Fibroblast of lung (primary cell): Measurements from ENCODE around the gene DUS1L. TPM values are rescaled to one million over a fixed set of nuclear protein-coding genes. Genes with fewer than 3 reads are reported as not detected.

Experiments used
- DNase-seq, 2 donors: peaks; one replicate each; pipeline versions ENCODE4 v3.0.0 to v3.0.0-alpha.2; 2010; ENCODE audit warnings: low read depth in 2 of 2
- H2AFZ ChIP-seq: 2 replicates; pipeline ENCODE4 v1.5.1; 2012; ENCODE audit warnings: low read length, control low read depth, inconsistent platforms
- H3K27ac ChIP-seq: 2 replicates; pipeline ENCODE4 v1.5.1; 2011; ENCODE audit warnings: low read length, control low read depth; ENCODE audit not compliant: insufficient read depth
- H3K27me3 ChIP-seq: 2 replicates; pipeline ENCODE4 v1.5.1; 2011; ENCODE audit warnings: mild to moderate bottlenecking, low read length; ENCODE audit not compliant: control insufficient read depth, insufficient read depth
- H3K36me3 ChIP-seq: 2 replicates; pipeline ENCODE4 v1.5.1; 2011; ENCODE audit warnings: low read length; ENCODE audit not compliant: control insufficient read depth, insufficient read depth
- H3K4me1 ChIP-seq: 2 replicates; pipeline ENCODE4 v1.5.1; 2011; ENCODE audit warnings: low read length; ENCODE audit not compliant: control insufficient read depth, insufficient read depth; ENCODE audit errors: extremely low read depth
- H3K4me2 ChIP-seq: 2 replicates; pipeline ENCODE4 v1.5.1; 2011; ENCODE audit warnings: low read length, control low read depth; ENCODE audit not compliant: insufficient read depth; ENCODE audit errors: extremely low read depth
- H3K4me3 ChIP-seq, 4 experiments: fragments of 200-600 bp in 1 of 4; sonication (generic) in 1 of 4; replicated peaks in 1 of 4; 2 replicates each; pipeline ENCODE4 v1.5.1; 2011 to 2016; ENCODE audit warnings: low read length in 4 of 4, low read depth in 3 of 4, mild to moderate bottlenecking in 3 of 4, control low read depth in 2 of 4, inconsistent platforms in 1 of 4, mixed read lengths in 1 of 4; ENCODE audit not compliant: insufficient read depth in 1 of 4; ENCODE audit errors: control extremely low read depth in 1 of 4
- H3K79me2 ChIP-seq: 2 replicates; pipeline ENCODE4 v1.5.1; 2012; ENCODE audit warnings: mild to moderate bottlenecking, low read length, inconsistent platforms; ENCODE audit not compliant: control insufficient read depth, insufficient read depth
- H3K9ac ChIP-seq: 2 replicates; pipeline ENCODE4 v1.5.1; 2011; ENCODE audit warnings: mild to moderate bottlenecking, low read length, control low read depth; ENCODE audit not compliant: insufficient read depth
- H3K9me3 ChIP-seq: 2 replicates; pipeline ENCODE4 v1.5.1; 2012; ENCODE audit warnings: low read depth, low read length; ENCODE audit not compliant: control insufficient read depth, insufficient read depth
- H4K20me1 ChIP-seq: 2 replicates; pipeline ENCODE4 v1.5.1; 2011; ENCODE audit warnings: low read length; ENCODE audit not compliant: control insufficient read depth, insufficient read depth; ENCODE audit errors: extremely low read depth
- EZH2 ChIP-seq: IDR thresholded peaks from 2 replicates; pipeline ENCODE4 v1.5.1; 2012; ENCODE audit warnings: low read length, control low read depth, mild to moderate bottlenecking; ENCODE audit errors: missing control alignments
- polyA plus RNA-seq, 2 donors: library from polyadenylated mRNA; depleted of rRNA in 1 of 2; stranded (reverse) in 1 of 2; unstranded in 1 of 2; fragments of >200 nt; gene quantifications; 2 replicates each; pipeline ENCODE4 v1.2.1, GENCODE V29; 2011 to 2012; ENCODE audit warnings: missing spikeins in 1 of 2
- total RNA-seq: library from RNA; depleted of rRNA; stranded (reverse); fragments of >200 nt; gene quantifications from 2 replicates; pipeline ENCODE4 v1.2.1, GENCODE V29; 2014
- TF ChIP-seq, protein P1 (sequence below), 2 donors: IDR thresholded peaks in 1 of 2; conservative IDR thresholded peaks in 1 of 2; 1 replicate in 1 of 2; 2 replicates in 1 of 2; pipeline ENCODE4 v1.5.1; 2011 to 2012; ENCODE audit warnings: low read length in 2 of 2, control low read depth in 1 of 2, inconsistent platforms in 1 of 2, low read depth in 1 of 2, mild to moderate bottlenecking in 1 of 2

The DUS1L gene
- total and polyA plus RNA-seq, 2 donors (not counting 1 experiment from before 2014, with no cell fraction given): 24.6 to 41.0 TPM

GRCh38 chr17:82081546-82081945 lies 15.9 kb upstream of the DUS1L start:
- no peaks in the 10 kb centered on the region for H3K79me2 ChIP-seq
- no peak overlapping the region for H3K27ac ChIP-seq
- peaks cover 57% of the 10 kb centered on the region for H3K36me3 ChIP-seq
- H3K4me1 ChIP-seq: no peaks in the 10 kb centered on the region
- no peak overlapping the region for H3K4me2 ChIP-seq
- H3K9ac ChIP-seq: no peak overlapping the region
- TF ChIP-seq EZH2: no peak
- TF ChIP-seq, protein P1, sequence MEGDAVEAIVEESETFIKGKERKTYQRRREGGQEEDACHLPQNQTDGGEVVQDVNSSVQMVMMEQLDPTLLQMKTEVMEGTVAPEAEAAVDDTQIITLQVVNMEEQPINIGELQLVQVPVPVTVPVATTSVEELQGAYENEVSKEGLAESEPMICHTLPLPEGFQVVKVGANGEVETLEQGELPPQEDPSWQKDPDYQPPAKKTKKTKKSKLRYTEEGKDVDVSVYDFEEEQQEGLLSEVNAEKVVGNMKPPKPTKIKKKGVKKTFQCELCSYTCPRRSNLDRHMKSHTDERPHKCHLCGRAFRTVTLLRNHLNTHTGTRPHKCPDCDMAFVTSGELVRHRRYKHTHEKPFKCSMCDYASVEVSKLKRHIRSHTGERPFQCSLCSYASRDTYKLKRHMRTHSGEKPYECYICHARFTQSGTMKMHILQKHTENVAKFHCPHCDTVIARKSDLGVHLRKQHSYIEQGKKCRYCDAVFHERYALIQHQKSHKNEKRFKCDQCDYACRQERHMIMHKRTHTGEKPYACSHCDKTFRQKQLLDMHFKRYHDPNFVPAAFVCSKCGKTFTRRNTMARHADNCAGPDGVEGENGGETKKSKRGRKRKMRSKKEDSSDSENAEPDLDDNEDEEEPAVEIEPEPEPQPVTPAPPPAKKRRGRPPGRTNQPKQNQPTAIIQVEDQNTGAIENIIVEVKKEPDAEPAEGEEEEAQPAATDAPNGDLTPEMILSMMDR (conservative IDR thresholded peaks at IDR 0.05 in 1 of 2, IDR thresholded peaks at IDR 0.05 in 1 of 2; ENCODE audit: low read depth in 1 of 2, low read length in 2 of 2): no peak
- H3K9me3 ChIP-seq: no peaks in the 10 kb centered on the region
- no peaks in the 10 kb centered on the region for H4K20me1 ChIP-seq
- no peak overlapping the region for H3K4me3 ChIP-seq
- H3K27me3 ChIP-seq: no peaks in the 10 kb centered on the region
- no peak overlapping the region for H2AFZ ChIP-seq
- DNase-seq: no peak

- Histone ChIP-seq H4K20me1 (no peaks in the 10 kb centered on the region), H3K27ac (no peak overlapping the region), H2AFZ (no peak overlapping the region), H3K4me2 (no peak overlapping the region), H3K4me1 (no peaks in the 10 kb centered on the region), H3K36me3 (peaks cover 51% of the 10 kb centered on the region), H3K79me2 (no peaks in the 10 kb centered on the region), H3K9ac (no peak overlapping the region), H3K27me3 (no peaks in the 10 kb centered on the region), H3K4me3 (no peak overlapping the region), H3K9me3 (no peaks in the 10 kb centered on the region)
- no peak for TF ChIP-seq EZH2
- TF ChIP-seq, protein P1 (conservative IDR thresholded peaks at IDR 0.05 in 1 of 2, IDR thresholded peaks at IDR 0.05 in 1 of 2; ENCODE audit: low read depth in 1 of 2, low read length in 2 of 2): no peak
- no peak for DNase-seq
Observed at GRCh38 chr17:82080789-82081464, 15.3 kb upstream of the DUS1L start.

DNA sequence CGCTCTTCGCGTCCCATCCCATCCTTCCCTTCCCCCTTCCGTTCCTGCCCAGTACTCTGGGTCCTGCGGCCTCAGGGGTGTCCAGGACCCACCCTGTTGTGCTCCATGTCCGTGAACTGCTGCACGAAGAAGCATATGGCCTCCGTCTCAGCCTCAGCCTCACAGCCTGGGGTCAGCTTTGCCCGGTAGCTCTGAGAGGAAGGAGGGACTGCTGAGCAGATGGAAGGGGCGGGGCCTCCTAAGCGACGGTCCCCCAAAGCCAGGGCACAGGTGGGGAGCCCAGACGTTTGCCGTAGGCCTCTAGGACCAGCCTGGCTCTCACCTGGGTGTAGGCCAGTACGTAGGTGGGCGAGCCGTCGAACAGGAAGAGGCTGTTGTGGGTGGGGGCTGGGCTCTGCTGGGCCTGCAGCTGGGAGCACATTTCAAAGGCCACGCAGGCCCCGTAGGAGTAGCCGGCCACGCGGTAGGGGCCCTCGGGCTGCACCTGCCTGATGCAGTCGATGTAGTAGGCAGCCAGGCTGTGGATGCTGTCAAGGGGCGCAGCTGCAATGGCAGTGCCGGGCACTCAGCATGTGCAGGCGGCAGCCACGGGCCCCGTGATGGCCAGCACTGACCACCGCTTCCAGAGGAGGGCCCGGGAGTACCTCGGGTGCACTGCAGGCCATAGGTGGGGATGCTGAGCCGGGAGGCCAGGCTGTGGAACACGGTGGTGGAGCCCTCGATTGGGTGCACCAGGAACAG lies 14.6 kb upstream of the DUS1L start:
- Histone ChIP-seq H3K27me3 (no peaks in the 10 kb centered on the region), H3K36me3 (peaks cover 45% of the 10 kb centered on the region), H3K9me3 (no peaks in the 10 kb centered on the region), H3K79me2 (no peaks in the 10 kb centered on the region), H3K27ac (no peak overlapping the region), H4K20me1 (no peaks in the 10 kb centered on the region), H3K9ac (no peak overlapping the region), H3K4me3 (no peak overlapping the region), H3K4me1 (no peaks in the 10 kb centered on the region), H3K4me2 (no peak overlapping the region), H2AFZ (no peak overlapping the region)
- TF ChIP-seq, protein P1 (conservative IDR thresholded peaks at IDR 0.05 in 1 of 2, IDR thresholded peaks at IDR 0.05 in 1 of 2; ENCODE audit: low read depth in 1 of 2, low read length in 2 of 2): no peak
- no peak for TF ChIP-seq EZH2
- DNase-seq: no peak
